HL-60 (cell line): ENCODE data around the gene ARHGAP32.

Experiments used
- CTCF ChIP-seq: IDR thresholded peaks from one replicate; pipeline ENCODE4 v1.5.1; 2011; ENCODE audit warnings: low read length, control low read depth, inconsistent platforms; ENCODE audit not compliant: insufficient read depth
- GABPA ChIP-seq: IDR thresholded peaks from 2 replicates; pipeline ENCODE4 v1.6.1; 2012; ENCODE audit warnings: low read depth
- TF ChIP-seq, protein P1 (sequence below): IDR thresholded peaks from 2 replicates; pipeline ENCODE4 v1.6.1; 2012; ENCODE audit warnings: low read depth; ENCODE audit not compliant: insufficient replicate concordance

DNA sequence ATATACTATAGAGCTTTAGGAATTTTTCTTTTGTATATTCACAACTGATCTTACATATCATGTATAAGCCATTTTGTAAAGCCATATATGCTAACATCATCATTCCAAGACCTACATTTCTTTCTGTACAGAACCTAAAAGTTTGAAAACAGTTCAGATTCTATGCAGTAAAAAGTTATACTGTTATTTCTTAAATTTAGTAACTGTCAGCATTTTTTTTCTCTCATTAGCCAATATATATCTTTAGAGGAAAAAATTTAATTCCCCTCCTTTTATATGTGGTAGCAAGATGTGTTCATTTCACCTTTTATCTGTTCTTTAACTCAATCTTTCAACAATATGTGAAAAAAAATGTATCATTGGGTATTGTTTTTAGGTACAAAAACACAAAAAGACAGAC lies 129.0 kb downstream of the ARHGAP32 start:
- TF ChIP-seq CTCF (no peak), GABPA (no peak)
- TF ChIP-seq, protein P1, sequence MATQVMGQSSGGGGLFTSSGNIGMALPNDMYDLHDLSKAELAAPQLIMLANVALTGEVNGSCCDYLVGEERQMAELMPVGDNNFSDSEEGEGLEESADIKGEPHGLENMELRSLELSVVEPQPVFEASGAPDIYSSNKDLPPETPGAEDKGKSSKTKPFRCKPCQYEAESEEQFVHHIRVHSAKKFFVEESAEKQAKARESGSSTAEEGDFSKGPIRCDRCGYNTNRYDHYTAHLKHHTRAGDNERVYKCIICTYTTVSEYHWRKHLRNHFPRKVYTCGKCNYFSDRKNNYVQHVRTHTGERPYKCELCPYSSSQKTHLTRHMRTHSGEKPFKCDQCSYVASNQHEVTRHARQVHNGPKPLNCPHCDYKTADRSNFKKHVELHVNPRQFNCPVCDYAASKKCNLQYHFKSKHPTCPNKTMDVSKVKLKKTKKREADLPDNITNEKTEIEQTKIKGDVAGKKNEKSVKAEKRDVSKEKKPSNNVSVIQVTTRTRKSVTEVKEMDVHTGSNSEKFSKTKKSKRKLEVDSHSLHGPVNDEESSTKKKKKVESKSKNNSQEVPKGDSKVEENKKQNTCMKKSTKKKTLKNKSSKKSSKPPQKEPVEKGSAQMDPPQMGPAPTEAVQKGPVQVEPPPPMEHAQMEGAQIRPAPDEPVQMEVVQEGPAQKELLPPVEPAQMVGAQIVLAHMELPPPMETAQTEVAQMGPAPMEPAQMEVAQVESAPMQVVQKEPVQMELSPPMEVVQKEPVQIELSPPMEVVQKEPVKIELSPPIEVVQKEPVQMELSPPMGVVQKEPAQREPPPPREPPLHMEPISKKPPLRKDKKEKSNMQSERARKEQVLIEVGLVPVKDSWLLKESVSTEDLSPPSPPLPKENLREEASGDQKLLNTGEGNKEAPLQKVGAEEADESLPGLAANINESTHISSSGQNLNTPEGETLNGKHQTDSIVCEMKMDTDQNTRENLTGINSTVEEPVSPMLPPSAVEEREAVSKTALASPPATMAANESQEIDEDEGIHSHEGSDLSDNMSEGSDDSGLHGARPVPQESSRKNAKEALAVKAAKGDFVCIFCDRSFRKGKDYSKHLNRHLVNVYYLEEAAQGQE: no peak
